ENCODE measurements around the gene PBX3.

Gene PBX3

GRCh38 chr9:125902831-125903512 is 155.8 kb downstream of the PBX3 start:
- no peak for DNase-seq (ENCODE audit: low read depth in 1 of 2, low spot score in 1 of 2)

- no peak for DNase-seq (ENCODE audit: low read depth in 1 of 2, low spot score in 1 of 2)
Observed at GRCh38 chr9:125904155-125904851, 157.1 kb downstream of the PBX3 start.

GRCh38 chr9:125906144-125906543 is 159.0 kb downstream of the PBX3 start:
- no peak for DNase-seq (ENCODE audit: low read depth in 1 of 2, low spot score in 1 of 2)

GRCh38 chr9:125906893-125907292 is 159.7 kb downstream of the PBX3 start:
- DNase-seq (ENCODE audit: low read depth in 1 of 2, low spot score in 1 of 2) = no peak

- no peak for DNase-seq (ENCODE audit: low read depth in 1 of 2, low spot score in 1 of 2)
Observed at GRCh38 chr9:125908136-125908535, 161.0 kb downstream of the PBX3 start.

- no peak for DNase-seq (ENCODE audit: low read depth in 1 of 2, low spot score in 1 of 2)
Observed at GRCh38 chr9:125908966-125909365, 161.8 kb downstream of the PBX3 start.

GRCh38 chr9:125909459-125909858 is 162.3 kb downstream of the PBX3 start:
- no peak for DNase-seq (ENCODE audit: low read depth in 1 of 2, low spot score in 1 of 2)

GRCh38 chr9:125910286-125910685 is 163.1 kb downstream of the PBX3 start:
- no peak for DNase-seq (ENCODE audit: low read depth in 1 of 2, low spot score in 1 of 2)

- no peak for DNase-seq (ENCODE audit: low read depth in 1 of 2, low spot score in 1 of 2)
Observed at GRCh38 chr9:125911861-125912644, 164.9 kb downstream of the PBX3 start.

GRCh38 chr9:125912667-125913066 is 165.5 kb downstream of the PBX3 start:
- no peak for DNase-seq (ENCODE audit: low read depth in 1 of 2, low spot score in 1 of 2)

GRCh38 chr9:125913551-125913950 is 166.4 kb downstream of the PBX3 start:
- DNase-seq (ENCODE audit: low read depth in 1 of 2, low spot score in 1 of 2) = no peak

GRCh38 chr9:125914411-125914810 is 167.2 kb downstream of the PBX3 start:
- no peak for DNase-seq (ENCODE audit: low read depth in 1 of 2, low spot score in 1 of 2)

GRCh38 chr9:125915606-125916005 is 168.4 kb downstream of the PBX3 start:
- DNase-seq (ENCODE audit: low read depth in 1 of 2, low spot score in 1 of 2) = no peak

- no peak for DNase-seq (ENCODE audit: low read depth in 1 of 2, low spot score in 1 of 2)
Observed at GRCh38 chr9:125919565-125919964, 172.4 kb downstream of the PBX3 start.

- DNase-seq (ENCODE audit: low read depth in 1 of 2, low spot score in 1 of 2) = no peak
Observed at GRCh38 chr9:125920402-125920801, 173.2 kb downstream of the PBX3 start.

- DNase-seq (ENCODE audit: low read depth in 1 of 2, low spot score in 1 of 2) = no peak
Observed at GRCh38 chr9:125922854-125923253, 175.7 kb downstream of the PBX3 start.

- DNase-seq (ENCODE audit: low read depth in 1 of 2, low spot score in 1 of 2) = no peak
Observed at GRCh38 chr9:125924351-125924750, 177.2 kb downstream of the PBX3 start.

- DNase-seq (ENCODE audit: low read depth in 1 of 2, low spot score in 1 of 2) = no peak
Observed at GRCh38 chr9:125926936-125927335, 179.8 kb downstream of the PBX3 start.

GRCh38 chr9:125929846-125930245 is 182.7 kb downstream of the PBX3 start:
- DNase-seq (ENCODE audit: low read depth in 1 of 2, low spot score in 1 of 2) = no peak

- no peak for DNase-seq (ENCODE audit: low read depth in 1 of 2, low spot score in 1 of 2)
Observed at GRCh38 chr9:125931211-125931610, 184.0 kb downstream of the PBX3 start.

- no peak for DNase-seq (ENCODE audit: low read depth in 1 of 2, low spot score in 1 of 2)
Observed at GRCh38 chr9:125932012-125932411, 184.8 kb downstream of the PBX3 start.

Measured in stimulated activated CD4-positive, alpha-beta T cell treated with anti-CD3 and anti-CD28 coated beads, Interleukin-15, amount 100 ng/mL, for 1 hour (primary cell).